Endothelial cell of umbilical vein (primary cell): ENCODE data around the gene RNF227. TPM values are rescaled to one million over a fixed set of nuclear protein-coding genes. Genes with fewer than 3 reads are reported as not detected.

ENCODE experiments used
- BruUV-seq: library from RNA; stranded (reverse); fragments of 400-500 nt; replicated peaks from 2 replicates; lab custom pipeline; 2021; lab: Mats Ljungman, UMichigan
- CTCF ChIA-PET: fragments of 300-600, 350-600 bp; sonication (Branson Sonifier 250); formaldehyde crosslinking; loops from one replicate; lab custom pipeline; 2021; ENCODE audit warnings: antibody characterized with exemption, inconsistent platforms; lab: Charles Lee
- POLR2A ChIA-PET: fragments of 300-600, 350-600 bp; sonication (Branson Sonifier 250); formaldehyde crosslinking; loops from one replicate; lab custom pipeline; 2021; ENCODE audit warnings: antibody characterized with exemption, inconsistent platforms; lab: Charles Lee
- DNase-seq: peaks from one replicate; pipeline ENCODE4 v3.0.0-alpha.2; 2011; ENCODE audit warnings: low read depth, low spot score
- FAIRE-seq: peaks from 2 replicates; lab custom pipeline; 2011; peaks lifted over from hg19 to GRCh38; lab: Jason Lieb, UNC
- H2AFZ ChIP-seq: 2 replicates; pipeline ENCODE4 v1.6.0; 2012; ENCODE audit warnings: low read depth, low read length, control low read depth, inconsistent platforms
- H3K27ac ChIP-seq: 2 replicates; pipeline ENCODE4 v1.5.1; 2011; ENCODE audit warnings: low read depth, mild to moderate bottlenecking, control low read depth, low read length, moderate library complexity; ENCODE audit not compliant: insufficient read depth
- H3K27me3 ChIP-seq, 2 experiments: 2 replicates each; pipeline versions ENCODE4 v1.6.0 to v1.6.1; 2011; ENCODE audit warnings: low read length in 2 of 2, mixed read lengths in 1 of 2; ENCODE audit not compliant: control insufficient read depth in 2 of 2, insufficient read depth in 2 of 2
- H3K36me3 ChIP-seq, 2 experiments: 2 replicates in 1 of 2; 3 replicates in 1 of 2; pipeline ENCODE4 v1.5.1; 2011; ENCODE audit warnings: low read length in 2 of 2, mild to moderate bottlenecking in 1 of 2, moderate library complexity in 1 of 2; ENCODE audit not compliant: control insufficient read depth in 2 of 2, insufficient read depth in 2 of 2; ENCODE audit errors: extremely low read depth in 1 of 2
- H3K4me1 ChIP-seq: 3 replicates; pipeline ENCODE4 v1.5.1; 2011; ENCODE audit warnings: mild to moderate bottlenecking, low read length; ENCODE audit not compliant: control insufficient read depth, insufficient read depth; ENCODE audit errors: extremely low read depth
- H3K4me2 ChIP-seq: 2 replicates; pipeline ENCODE4 v1.6.1; 2011; ENCODE audit warnings: low read length, control low read depth, mixed read lengths; ENCODE audit not compliant: insufficient read depth
- H3K4me3 ChIP-seq, 3 experiments: fragments of 200-600 bp in 1 of 3; sonication (generic), shearing (Covaris generic) in 1 of 3; replicated peaks in 1 of 3; 2 replicates each; pipeline ENCODE4 v1.5.1; 2011 to 2016; ENCODE audit warnings: control low read depth in 3 of 3, low read length in 3 of 3, mild to moderate bottlenecking in 2 of 3, inconsistent platforms in 1 of 3, low read depth in 1 of 3, moderate library complexity in 1 of 3; ENCODE audit not compliant: insufficient read depth in 1 of 3
- H3K79me2 ChIP-seq: 2 replicates; pipeline ENCODE4 v1.6.0; 2012; ENCODE audit warnings: low read length, inconsistent platforms; ENCODE audit not compliant: control insufficient read depth, insufficient read depth
- H3K9ac ChIP-seq: replicated peaks from 2 replicates; pipeline ENCODE3; 2011; ENCODE audit warnings: low read length, control low read depth; ENCODE audit not compliant: insufficient read depth; ENCODE audit errors: extremely low read depth
- H3K9me1 ChIP-seq: replicated peaks from 3 replicates; pipeline ENCODE4 v1.6.0; 2011; ENCODE audit warnings: mild to moderate bottlenecking, low read length; ENCODE audit not compliant: control insufficient read depth, insufficient read depth; ENCODE audit errors: extremely low read depth
- H3K9me3 ChIP-seq: replicated peaks from 2 replicates; pipeline ENCODE4 v1.5.1; 2012; ENCODE audit warnings: low read length, inconsistent platforms; ENCODE audit not compliant: control insufficient read depth, insufficient read depth
- H4K20me1 ChIP-seq: replicated peaks from 2 replicates; pipeline ENCODE3; 2011; ENCODE audit warnings: mild to moderate bottlenecking, low read length; ENCODE audit not compliant: control insufficient read depth, insufficient read depth; ENCODE audit errors: extremely low read depth
- CTCF ChIP-seq, 2 donors: IDR thresholded peaks; 1 replicate in 1 of 2; 2 replicates in 1 of 2; pipeline ENCODE4 v1.5.1; 2011; ENCODE audit warnings: low read length in 2 of 2, mild to moderate bottlenecking in 2 of 2, moderate library complexity in 2 of 2, control low read depth in 1 of 2, inconsistent platforms in 1 of 2, low read depth in 1 of 2; ENCODE audit not compliant: insufficient read depth in 1 of 2; ENCODE audit errors: extremely low read depth in 1 of 2
- MAX ChIP-seq: IDR thresholded peaks from 2 replicates; pipeline ENCODE4 v1.6.1; 2011; ENCODE audit not compliant: insufficient read depth, insufficient read length
- POLR2A ChIP-seq: IDR thresholded peaks from 2 replicates; pipeline ENCODE4 v1.6.1; 2012; ENCODE audit warnings: low read depth, mild to moderate bottlenecking, control low read depth, low read length
- POLR2AphosphoS5 ChIP-seq: IDR thresholded peaks from 2 replicates; pipeline ENCODE4 v1.6.1; 2012; ENCODE audit warnings: low read depth, mild to moderate bottlenecking, control low read depth, low read length, moderate library complexity; ENCODE audit not compliant: insufficient read depth
- dilution Hi-C: fragments of 300-500 bp; cut with MboI; formaldehyde crosslinking; loops from one replicate; pipeline ENCODE4 v1.15.0; 2019; ENCODE audit warnings: low sequenced_read_pairs; ENCODE audit not compliant: extremely low pct_ligation_motif_present
- intact Hi-C: fragments of 100-400 bp; cut with micrococcal nuclease; formaldehyde crosslinking; loops from one replicate; pipeline ENCODE4 v1.10.0; 2022
- polyA plus RNA-seq, 4 experiments: library from polyadenylated mRNA; depleted of rRNA in 3 of 4; stranded (reverse) in 3 of 4; unstranded in 1 of 4; fragments of >200 nt; gene quantifications; 2 replicates each; pipeline versions ENCODE4 v1.2.1 to v1.2.3, GENCODE V29; 2011 to 2012; ENCODE audit warnings: missing spikeins in 1 of 4
- total RNA-seq: library from RNA; stranded (reverse); gene quantifications from 2 replicates; pipeline ENCODE4 v1.2.3, GENCODE V29; 2021

The RNF227 gene
- total and polyA plus RNA-seq, 2 donors (not counting 3 experiments of a cell fraction or from before 2014, with no cell fraction given), result 0.58 to 0.76 TPM

- H3K9me1 ChIP-seq, result no peaks in the 10 kb centered on the region
- dilution Hi-C loops, result no loop called here
- ChIA-PET POLR2A (no interaction called here), CTCF (no interaction called here)
- H3K27me3 ChIP-seq, result no peaks in the 10 kb centered on the region
- peaks cover 5 to 9% of the 10 kb centered on the region in 2 experiments for H3K36me3 ChIP-seq
- no peaks in the 10 kb centered on the region for H4K20me1 ChIP-seq
- FAIRE-seq (no peak), DNase-seq (peak; percentile 50)
- peak overlapping the region; percentile 95 for H3K4me2 ChIP-seq
- H3K9me3 ChIP-seq, result no peaks in the 10 kb centered on the region
- peak; percentile 12 for TF ChIP-seq POLR2A
- TF ChIP-seq POLR2AphosphoS5, result peak; percentile 48
- TF ChIP-seq MAX, result peak; percentile 55
- no peak for TF ChIP-seq CTCF (IDR thresholded peaks at IDR 0.05; ENCODE audit: extremely low read depth in 1 of 2, insufficient read depth in 1 of 2, low read depth in 1 of 2, low read length in 2 of 2)
- peak overlapping the region; percentile 67 to 76 (median 74) for H3K4me3 ChIP-seq
- BruUV-seq, result no TSS peak
- peaks cover 32% of the 10 kb centered on the region for H3K79me2 ChIP-seq
- peak overlapping the region; percentile 94 for H3K27ac ChIP-seq
- H3K4me1 ChIP-seq, result peaks cover 45% of the 10 kb centered on the region
- H3K9ac ChIP-seq, result peak overlapping the region; percentile 82
- H2AFZ ChIP-seq, result peak overlapping the region; percentile 19
- intact Hi-C loops, result loop anchor here (5.0 kb wide), 1 partner anchor 198 kb away; the partner anchor contains the start of genes TP53 and WRAP53
These were observed 30.5 kb downstream of the RNF227 start for GRCh38 chr17:7885367-7886226.
